ENCODE measurements around the gene TRIP13.
"Not testable (repeated sequence)": the region's sequence is repeated elsewhere in the genome, so short reads cannot be mapped to it uniquely, and the experiment has no call there.

The TRIP13 gene

DNA sequence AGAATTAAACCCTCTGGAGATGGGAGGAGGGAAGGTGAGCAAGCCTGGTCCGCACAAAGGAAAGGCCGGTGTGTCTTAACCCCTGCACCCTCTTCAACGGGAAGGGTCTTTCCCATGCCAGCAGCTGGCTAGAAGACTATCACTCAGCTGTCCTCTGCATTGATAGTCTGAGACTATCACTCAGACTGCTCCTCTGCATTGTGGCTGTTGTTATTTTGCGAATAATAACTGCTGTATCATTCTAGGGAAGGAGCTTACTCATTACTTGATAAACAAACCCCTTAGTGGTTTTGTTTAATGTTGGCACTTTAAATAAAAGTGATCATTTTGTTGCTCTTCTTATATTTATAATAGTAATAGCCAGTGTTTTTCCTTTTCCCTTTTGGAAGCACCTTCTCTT is 8.1 kb downstream of the TRIP13 start:
- no peak for DNase-seq

DNA sequence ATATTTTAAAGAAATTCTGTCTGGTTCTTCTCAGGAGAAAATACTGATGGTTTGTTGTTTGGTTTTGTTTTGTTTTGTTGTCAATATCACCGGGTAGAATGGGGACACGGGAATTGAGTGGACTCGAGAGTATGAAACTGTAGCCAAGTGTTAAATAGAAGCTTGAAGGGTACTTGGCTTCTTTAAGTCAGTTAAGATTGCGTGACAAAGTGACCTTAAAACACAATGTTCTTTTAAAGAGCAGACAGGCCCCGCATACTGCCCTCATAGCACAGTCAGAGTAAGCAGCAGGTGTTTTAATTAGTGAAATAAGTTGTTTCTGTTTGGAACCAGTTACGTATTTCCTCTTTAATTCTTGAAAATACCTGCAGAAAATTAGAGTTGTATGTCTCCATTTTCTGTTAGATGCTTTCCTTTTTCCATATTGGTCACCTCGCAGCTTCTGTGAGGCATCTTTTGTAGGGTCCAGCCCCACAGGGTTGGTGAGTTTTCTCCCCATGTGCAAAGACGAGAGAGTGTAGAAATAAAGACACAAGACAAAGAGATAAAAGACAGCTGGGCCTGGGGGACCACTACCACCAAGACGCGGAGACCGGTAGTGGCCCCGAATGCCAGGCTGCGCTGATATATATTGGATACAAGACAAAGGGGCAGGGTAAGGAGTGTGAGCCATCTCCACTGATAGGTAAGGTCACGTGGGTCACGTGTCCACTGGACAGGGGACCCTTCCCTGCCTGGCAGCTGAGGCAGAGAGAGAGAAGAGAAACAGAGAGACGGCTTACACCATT is 9.6 kb downstream of the TRIP13 start:
- no peak for DNase-seq

DNA sequence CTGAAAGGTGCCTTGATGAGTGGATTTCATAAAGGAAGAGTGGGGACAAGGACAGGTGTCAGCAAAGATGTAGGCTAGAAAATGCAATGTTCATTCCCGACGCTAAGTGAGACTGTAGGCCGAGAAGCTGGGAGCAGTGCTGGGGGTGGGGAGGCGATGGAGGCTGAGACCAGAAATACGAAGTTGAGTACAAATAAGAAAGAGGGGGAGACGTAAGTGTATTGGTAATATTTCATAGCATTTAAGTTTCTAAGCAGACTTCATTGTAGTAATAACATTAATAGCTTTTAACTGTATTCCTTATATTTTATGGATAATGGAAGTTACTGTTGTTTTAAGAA is 11.0 kb downstream of the TRIP13 start:
- no peak for DNase-seq

DNA sequence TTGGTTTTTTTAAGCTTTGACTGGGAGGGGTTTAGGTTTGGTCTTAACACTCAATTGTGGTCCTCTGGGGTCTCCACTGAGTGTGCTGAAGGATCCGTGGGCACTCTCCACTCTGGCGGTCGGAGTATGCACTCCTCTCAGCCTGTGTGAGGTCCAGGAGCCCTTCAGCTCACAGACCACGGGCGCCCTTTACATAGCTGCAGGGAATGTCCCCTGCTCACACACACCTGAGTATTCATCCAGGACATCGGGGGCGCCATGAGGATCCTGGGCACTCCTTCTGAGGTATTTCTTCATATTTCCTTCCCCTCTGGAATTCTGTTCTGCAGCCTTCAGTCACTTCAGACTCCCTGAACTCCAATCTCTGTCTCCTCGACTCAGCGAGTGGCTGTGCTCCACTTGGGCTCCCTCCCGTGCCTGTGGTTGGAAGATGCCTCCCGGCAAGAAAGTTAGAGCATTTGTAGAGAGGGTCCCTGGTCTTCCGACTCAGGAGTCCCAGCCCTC is 12.5 kb downstream of the TRIP13 start:
- DNase-seq = no peak

DNA sequence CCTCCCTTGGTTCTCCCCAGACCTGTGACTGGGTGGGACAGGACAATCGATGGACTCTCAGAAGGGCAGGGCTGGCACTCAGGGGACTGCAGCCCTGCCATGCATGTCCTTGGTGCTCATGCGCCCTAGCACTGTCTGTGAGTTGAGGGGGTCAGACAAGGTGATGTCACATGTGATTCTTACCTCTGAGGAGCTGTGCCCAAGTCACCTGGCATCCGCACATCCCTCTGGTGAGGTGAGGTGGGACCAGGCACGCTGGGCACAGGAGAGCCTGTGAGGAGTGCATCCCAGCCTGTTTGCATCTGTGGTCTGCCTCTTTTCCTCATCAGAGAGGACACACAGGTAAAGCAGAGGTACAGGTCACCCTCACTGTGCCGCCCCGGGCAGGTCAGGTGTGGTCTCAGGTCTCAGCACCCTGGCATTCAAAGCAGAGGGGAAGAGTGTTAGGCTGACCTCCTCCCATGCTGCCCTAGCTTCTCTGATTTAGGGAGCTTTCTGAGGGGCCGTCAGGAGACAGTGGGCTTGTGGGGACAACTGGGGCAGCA is 14.8 kb downstream of the TRIP13 start:
- no peak for DNase-seq

DNA sequence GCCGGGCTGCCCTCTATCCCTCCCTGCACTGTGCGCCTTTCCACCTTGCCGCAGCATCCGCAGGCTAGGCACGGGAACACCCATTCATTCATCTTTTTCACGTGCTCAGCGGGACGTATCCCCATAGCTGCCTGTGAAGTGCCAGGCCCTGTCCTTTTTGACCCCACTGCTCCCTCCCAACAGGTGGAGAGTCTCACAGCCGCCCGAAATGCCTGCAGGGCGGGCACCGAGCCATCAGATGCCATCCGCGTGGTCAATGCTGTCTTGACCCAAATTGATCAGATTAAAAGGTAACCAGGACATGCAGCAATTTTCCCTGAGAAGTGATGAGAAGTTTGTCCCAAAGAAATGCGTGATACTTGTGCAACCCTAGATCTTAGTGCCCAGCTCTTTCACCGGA is 15.5 kb downstream of the TRIP13 start:
- no peak for DNase-seq

DNA sequence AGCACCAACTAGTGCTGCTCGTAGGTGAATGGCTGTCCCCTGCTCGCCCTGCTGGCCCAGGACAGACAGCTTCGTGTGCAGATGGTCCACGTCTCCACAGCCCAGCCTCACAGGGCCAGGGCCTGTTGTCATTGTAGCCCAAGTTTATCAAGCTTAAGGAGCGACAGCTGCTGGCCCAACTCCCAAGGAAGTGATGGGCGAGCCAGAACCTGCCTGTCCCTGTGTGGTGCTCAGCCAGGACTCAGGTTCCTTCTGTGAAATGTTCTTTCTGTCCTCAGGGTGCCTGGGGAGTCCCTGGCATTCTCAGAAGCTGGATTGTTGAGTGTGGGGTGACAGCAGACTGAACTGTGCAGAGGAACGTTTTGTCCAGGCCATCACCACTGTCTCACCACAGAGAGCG is 16.4 kb downstream of the TRIP13 start:
- no peak for DNase-seq

DNA sequence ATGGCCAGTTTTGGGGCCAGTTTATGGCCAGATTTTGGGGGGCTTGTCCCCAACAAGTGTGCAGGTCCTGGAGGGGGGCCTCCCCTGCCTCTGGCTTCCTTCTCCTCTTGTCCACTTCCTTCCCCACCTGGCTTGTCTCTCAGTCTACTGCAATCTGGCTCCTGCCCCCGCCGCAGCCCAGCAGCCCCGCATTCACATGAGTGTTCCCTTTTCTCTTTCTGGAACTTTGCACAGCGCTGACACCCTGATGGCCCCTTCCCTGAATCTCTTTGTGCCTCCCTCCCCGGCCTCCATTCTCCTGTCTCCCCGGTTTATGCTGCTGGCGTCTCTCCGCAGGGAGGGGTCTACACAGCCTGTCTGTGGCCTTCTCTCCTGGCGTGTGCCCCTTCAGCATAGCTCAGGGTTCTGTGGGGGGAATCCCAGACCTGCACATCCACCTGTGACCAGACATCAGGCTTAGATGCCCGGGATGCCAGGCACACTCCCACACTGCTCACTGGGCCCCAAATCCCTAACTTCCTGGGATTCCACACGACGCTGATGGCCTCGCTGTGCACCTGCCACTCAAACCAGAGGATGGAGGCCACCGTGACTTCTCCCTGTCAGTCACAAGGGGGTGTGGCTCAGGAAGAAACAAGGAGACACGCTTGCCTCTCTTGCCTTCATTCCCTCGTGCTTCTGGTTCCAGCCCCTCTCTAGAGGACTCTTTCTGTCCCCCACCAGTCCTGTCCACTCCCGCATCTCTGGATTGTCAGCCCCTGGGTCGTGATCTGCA is 17.5 kb downstream of the TRIP13 start:
- no peak for DNase-seq

DNA sequence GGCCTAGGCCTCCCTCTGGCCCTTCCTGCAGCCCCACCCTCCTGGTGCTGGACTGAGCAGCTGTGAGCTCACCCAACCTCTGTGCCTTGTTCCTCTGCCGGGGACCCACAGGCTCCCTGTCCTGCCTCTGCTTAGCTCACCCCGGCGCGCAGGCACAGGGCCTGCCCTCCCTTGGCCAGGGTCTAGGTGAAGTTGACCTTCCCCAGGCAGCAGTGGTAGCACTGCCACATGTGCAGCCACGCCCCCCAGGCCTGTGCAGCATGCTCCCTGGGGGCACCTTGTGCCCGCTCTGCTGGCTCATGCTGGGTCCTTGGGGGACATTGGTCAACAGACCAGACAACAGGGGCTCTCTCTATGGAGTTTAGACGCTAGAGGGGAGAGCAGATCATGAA is 18.1 kb downstream of the TRIP13 start:
- DNase-seq = no peak

DNA sequence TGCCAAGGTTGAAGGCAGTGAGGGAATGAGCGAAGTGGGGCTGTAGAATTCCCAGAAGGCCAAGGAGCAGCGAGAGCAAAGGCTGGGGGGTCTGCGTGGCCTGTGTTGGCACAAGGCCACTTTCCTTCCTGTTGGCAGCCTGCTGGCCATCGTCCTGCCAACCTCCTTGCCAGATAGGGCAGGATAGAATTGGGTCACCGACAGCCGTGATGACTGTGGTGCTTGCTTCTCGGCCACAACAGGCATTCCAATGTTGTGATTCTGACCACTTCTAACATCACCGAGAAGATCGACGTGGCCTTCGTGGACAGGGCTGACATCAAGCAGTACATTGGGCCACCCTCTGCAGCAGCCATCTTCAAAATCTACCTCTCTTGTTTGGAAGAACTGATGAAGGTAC is 18.9 kb downstream of the TRIP13 start:
- no peak for DNase-seq

DNA sequence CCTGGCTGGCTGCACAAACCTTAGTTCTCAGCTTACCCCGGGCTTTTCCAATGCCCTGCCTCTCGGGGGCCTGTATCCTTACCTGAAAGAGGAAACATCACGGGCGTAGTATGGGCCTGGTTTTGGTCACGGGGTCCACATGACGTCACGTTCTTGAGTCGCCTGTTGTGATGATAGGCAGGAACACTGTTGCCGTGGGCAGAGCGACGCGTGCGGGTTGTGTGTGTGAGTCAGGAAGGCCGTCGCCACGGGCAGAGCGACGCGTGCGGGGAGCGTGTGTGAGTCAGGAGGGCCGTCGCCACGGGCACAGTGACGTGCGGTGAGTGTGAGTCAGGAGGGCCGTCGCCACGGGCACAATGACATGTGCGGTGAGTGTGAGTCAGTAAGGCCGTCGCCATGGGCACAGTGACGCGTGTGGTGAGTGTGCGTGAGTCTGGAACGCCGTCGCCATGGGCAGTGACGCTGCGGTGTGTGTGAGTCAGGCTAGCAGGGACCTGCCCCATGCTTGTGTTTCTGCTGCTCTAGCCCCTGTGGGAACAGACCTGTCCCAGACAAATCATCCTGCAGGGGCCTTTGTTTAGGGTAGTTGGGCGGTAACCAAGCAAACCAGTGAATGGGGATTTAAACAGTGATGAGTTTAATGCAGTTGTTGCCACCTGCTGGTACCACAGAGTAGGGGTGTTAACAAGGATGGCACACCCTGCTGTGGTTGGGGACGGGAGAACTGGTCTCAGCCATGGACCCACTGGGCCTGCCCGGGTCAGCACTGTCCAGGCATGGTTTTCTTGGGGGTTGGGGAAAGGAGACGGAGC is 19.8 kb downstream of the TRIP13 start:
- DNase-seq = no peak

DNA sequence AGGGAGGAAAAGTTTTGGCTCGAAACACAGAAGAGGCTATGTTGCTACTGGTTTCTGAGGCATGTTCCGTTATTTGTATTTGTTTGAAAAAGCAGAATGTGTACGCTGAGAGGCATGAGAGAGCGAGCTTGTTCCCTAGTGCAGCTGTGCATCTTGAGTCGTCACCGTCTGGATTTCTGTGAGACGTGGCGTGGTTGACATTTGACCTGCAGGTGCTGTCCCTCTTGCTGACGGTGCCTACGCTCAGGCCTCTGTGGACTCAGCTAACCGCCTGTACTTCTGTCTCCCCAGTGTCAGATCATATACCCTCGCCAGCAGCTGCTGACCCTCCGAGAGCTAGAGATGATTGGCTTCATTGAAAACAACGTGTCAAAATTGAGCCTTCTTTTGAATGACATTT is 21.5 kb downstream of the TRIP13 start:
- DNase-seq = no peak

DNA sequence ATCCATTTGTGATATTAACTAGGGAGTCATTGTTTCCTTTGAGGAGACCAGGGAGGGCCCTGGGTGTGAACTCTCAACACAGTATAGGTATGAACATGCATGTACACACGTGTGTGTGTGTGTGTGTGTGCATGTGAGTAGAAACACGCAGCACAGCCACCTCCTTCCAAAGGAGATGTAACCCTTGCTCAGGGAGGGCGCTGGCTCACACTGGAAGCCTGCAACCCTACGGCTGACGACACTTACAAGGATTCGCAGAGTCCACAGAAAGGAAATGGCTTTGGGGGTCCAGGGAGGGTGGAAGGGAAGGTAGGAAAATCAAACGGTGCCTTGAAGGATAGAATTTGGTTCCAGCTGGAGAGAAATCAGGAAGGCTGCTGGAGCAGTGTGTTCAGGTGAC is 21.9 kb downstream of the TRIP13 start:
- DNase-seq = no peak

DNA sequence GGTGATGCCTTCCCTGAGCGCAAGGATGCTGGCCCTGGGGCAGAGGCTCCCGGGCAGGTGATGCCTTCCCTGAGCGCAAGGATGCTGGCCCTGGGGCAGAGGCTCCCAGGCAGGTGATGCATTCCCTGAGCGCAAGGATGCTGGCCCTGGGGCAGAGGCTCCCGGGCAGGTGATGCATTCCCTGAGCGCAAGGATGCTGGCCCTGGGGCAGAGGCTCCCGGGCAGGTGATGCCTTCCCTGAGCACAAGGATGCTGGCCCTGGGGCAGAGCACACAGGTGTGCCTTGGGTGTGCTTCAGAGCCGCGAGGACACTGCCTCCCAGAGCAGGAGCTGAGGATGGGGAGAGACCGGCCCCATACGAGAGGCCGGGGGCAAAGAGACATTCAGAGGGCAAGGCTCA is 22.7 kb downstream of the TRIP13 start:
- DNase-seq = not testable (repeated sequence)

DNA sequence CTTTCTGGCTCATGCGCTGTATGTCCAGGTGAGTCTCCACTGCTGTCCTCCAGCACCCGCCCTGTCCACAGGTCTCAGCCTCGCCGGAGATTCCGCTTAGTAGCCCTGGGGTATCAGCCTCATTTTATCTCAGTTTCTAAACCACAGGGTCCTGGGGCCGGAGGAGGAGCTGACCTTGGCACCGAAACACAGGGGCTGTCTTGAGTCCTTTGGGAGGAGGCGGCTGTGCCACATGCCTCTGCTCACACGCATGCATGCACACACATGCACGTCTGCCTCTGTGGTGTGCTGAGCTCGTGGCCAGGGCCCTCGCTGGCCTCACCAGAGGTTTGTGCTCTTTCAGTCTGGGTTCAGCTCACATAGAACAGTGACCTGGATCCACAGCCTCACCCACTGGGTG is 23.3 kb downstream of the TRIP13 start:
- DNase-seq = no peak

DNA sequence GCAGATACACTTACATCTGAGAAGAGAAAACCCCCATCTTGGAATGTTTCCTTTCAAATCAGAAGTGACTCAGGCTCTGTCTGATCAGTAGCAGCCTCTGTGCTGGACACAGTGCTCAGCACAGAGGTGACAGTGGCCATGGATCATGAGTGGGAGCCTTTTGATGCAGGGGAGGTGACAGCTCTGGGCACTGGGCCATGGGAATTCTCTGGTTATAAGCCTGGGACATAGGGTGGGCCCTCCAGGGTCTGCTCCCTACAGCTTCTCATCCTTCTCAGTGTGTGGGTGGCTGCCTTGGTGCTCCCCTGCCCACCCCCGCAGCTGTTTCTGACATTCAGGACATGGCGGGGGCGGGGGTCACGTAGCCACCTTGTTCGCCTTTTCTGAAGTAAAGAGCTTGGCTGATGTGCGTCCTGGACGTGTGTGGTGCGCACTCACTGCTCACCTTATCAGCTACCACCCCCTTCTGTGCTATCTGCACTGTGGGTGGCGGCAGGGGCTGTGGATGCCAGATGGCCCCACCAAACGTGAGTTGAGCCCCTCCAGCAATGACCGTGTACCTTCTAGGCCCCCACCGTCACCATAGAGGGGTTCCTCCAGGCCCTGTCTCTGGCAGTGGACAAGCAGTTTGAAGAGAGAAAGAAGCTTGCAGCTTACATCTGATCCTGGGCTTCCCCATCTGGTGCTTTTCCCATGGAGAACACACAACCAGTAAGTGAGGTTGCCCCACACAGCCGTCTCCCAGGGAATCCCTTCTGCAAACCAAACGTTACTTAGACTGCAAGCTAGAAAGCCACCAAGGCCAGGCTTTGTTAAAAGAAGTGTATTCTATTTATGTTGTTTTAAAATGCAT is 24.0 kb downstream of the TRIP13 start:
- no peak for DNase-seq

DNA sequence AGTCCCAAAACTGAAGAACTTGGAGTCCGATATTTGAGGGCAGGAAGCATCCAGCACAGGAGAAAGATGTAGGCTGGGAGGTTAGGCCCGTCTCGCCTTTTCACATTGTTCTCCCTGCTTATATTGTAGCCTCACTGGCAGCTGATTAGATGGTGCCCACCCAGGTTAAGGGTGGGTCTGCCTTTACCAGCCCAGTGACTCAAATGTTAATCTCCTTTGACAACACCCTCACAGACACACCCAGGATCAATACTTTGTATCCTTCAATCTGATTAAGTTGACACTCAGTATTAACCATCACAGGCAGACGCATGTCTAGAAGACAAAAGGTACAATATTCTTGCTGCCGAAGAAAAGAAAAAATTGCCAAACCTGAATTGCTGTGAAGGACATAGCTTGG is 26.0 kb downstream of the TRIP13 start:
- not testable (repeated sequence) for DNase-seq

DNA sequence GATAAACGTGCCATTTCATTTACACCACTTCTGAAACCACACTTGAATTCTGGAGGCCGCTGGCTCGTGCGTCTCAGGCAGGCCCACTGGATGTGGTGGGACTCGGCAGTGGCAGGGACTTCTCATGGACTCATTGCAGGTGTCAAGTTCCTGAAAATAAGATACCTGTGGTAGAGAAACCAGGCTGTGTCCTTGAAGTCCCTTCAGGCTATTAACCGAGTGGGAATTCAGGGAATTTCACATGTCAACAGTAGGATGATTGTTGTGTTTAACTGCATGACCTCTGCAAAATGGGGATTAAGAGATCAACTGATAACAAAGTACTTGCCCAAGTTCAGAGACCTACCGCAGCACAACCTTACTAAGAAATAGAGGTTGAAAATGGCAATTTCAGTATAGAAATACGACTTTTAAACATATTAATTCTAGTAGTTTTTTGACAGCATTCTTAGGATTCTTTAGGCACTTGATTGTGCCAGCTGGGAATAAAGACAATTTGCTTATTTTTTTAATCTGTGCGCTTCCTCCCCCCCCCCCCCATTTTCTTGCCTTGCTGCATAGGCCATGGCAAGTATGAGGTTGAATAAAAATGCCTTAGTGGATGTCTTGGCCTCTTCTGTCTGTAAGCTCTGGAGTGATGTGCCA is 26.8 kb downstream of the TRIP13 start:
- no peak for DNase-seq

DNA sequence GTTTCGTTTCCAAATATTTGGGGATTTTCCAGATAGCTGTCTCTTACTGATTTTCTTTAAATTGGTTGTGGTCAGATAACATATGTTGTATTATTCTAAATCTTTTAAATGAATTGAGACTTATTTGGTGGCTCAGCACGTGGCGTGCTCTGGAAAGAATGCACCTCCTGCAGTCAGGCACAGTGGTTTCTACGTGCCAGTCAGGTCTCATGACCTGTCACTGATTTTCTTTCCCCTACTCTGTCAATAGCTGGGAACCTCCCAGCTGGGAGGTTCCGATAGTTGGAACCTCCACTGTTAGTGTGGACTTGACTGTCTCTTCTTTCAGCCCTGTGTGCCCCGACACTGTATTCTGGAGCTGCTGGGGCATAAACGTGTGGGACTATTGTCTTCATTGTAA is 27.6 kb downstream of the TRIP13 start:
- DNase-seq = no peak

DNA sequence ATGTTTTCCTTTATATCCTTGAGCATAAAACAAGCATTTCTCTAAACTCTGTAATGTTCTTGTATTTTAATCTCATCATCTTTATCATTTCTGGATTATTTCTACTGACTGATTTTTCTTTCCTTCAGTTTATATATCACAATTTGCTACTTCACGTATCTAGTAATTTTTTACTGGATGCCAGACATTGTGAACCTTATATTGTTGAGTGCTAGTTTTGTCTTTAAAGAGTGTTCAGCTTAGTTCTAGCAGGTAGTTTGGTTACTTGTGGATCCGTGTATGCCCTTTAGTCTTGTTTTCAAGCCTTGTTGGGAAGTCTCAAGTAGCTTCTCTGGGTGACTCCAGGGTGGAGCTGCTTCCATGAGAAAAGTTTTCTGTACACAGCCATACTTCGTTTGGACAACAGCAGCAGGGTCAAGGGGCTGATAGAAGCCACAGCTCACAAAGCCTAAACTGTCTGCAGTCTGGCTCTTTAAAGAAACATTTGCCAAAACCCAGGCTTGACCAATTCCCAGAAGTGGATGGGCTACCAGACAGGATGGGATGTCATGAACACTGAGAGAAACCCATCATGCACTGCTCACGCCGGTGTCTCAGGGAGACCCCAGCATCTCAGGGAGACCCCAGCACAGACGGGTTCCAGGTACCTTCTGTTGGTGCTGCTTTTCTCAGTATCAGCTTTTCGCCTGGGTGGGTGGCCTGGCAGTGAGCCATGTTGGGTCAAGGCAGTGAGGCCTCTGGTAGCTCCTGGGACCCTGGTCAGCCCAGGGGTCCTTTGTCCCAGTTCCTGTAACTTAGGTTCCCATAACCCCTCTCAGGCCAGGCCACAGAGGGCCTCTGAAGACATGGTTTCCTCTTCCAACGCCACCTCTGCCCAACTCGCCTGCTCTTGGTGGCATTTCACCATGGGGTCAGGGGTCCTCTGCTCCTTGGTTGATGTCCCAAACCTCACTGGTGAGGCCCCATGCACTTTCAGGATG is 29.1 kb downstream of the TRIP13 start:
- no peak for DNase-seq
